Calu3 (cell line): Measurements from ENCODE around the gene MMP25. TPM values are rescaled to one million over a fixed set of nuclear protein-coding genes. Genes with fewer than 3 reads are reported as not detected.

ENCODE experiments used
- BruUV-seq: library from RNA; stranded (reverse); fragments of 400-500 nt; replicated peaks from 2 replicates; lab custom pipeline; 2021; lab: Mats Ljungman, UMichigan
- CTCF ChIA-PET: fragments of 300-600 bp; sonication (Branson Sonifier 250); formaldehyde crosslinking; loops from one replicate; lab custom pipeline; 2022; ENCODE audit warnings: antibody characterized with exemption; lab: Charles Lee
- DNase-seq: peaks from one replicate; pipeline ENCODE4 v3.0.0; 2022
- H3K27ac Mint-ChIP-seq: one replicate; pipeline ENCODE4 v1.8.0; 2022; ENCODE audit warnings: mixed read lengths; ENCODE audit not compliant: unreplicated experiment
- H3K27me3 Mint-ChIP-seq: one replicate; pipeline ENCODE4 v1.8.0; 2022; ENCODE audit warnings: mixed read lengths; ENCODE audit not compliant: unreplicated experiment
- H3K36me3 Mint-ChIP-seq: one replicate; pipeline ENCODE4 v1.8.0; 2022; ENCODE audit warnings: mild to moderate bottlenecking, moderate library complexity, mixed read lengths; ENCODE audit not compliant: insufficient read depth, unreplicated experiment
- H3K4me1 Mint-ChIP-seq: one replicate; pipeline ENCODE4 v1.8.0; 2022; ENCODE audit warnings: mild to moderate bottlenecking, low read depth, mixed read lengths; ENCODE audit not compliant: unreplicated experiment
- H3K4me3 Mint-ChIP-seq: one replicate; pipeline ENCODE4 v1.8.0; 2022; ENCODE audit warnings: mild to moderate bottlenecking, low read depth, moderate library complexity, mixed read lengths; ENCODE audit not compliant: unreplicated experiment
- H3K9me3 Mint-ChIP-seq: one replicate; pipeline ENCODE4 v1.8.0; 2022; ENCODE audit warnings: low read depth, mixed read lengths; ENCODE audit not compliant: unreplicated experiment
- intact Hi-C: fragments of 100-400 bp; cut with micrococcal nuclease; formaldehyde crosslinking; loops from one replicate; pipeline ENCODE4 v1.10.0; 2022; ENCODE audit not compliant: unreplicated experiment
- total RNA-seq: library from RNA; stranded (reverse); gene quantifications from 2 replicates; pipeline ENCODE4 v1.2.3, GENCODE V29; 2022
- TF ChIP-seq, protein P1 (sequence below): fragments of 200-600 bp; IDR thresholded peaks from one replicate; pipeline ENCODE4 v1.8.0; 2022; ENCODE audit warnings: antibody characterized with exemption; ENCODE audit not compliant: unreplicated experiment

The MMP25 gene
- total RNA-seq, 1 experiment from 2014 or later: 0.31 TPM

DNA sequence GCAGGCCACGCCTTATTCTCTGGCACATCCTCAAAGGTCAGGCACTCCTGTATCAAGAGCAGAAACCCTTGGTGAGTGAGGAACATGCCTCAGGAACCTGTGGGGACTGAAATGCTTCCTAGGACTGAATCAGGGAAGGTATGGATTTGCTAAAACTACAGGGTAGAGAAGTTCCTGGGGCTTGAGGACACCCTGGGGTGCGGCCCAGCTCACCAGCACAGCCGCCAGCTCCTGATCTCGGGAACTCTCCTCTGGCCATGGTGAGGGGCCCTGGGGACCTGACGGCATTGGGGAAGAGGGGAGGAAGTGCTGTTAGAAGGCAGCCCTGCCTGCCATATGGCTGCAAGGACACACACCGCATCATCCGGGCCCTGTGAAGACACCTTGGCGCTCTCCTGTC lies 45.2 kb downstream of the MMP25 start:
- Mint-ChIP-seq H3K4me3 (no peak overlapping the region), H3K9me3 (no peaks in the 10 kb centered on the region), H3K36me3 (no peaks in the 10 kb centered on the region), H3K4me1 (no peaks in the 10 kb centered on the region), H3K27me3 (peaks cover 43% of the 10 kb centered on the region), H3K27ac (no peak overlapping the region)
- no TSS peak for BruUV-seq
- intact Hi-C loops: no loop called here
- CTCF ChIA-PET: no interaction called here
- TF ChIP-seq, protein P1, sequence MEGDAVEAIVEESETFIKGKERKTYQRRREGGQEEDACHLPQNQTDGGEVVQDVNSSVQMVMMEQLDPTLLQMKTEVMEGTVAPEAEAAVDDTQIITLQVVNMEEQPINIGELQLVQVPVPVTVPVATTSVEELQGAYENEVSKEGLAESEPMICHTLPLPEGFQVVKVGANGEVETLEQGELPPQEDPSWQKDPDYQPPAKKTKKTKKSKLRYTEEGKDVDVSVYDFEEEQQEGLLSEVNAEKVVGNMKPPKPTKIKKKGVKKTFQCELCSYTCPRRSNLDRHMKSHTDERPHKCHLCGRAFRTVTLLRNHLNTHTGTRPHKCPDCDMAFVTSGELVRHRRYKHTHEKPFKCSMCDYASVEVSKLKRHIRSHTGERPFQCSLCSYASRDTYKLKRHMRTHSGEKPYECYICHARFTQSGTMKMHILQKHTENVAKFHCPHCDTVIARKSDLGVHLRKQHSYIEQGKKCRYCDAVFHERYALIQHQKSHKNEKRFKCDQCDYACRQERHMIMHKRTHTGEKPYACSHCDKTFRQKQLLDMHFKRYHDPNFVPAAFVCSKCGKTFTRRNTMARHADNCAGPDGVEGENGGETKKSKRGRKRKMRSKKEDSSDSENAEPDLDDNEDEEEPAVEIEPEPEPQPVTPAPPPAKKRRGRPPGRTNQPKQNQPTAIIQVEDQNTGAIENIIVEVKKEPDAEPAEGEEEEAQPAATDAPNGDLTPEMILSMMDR: no peak
- no peak for DNase-seq

DNA sequence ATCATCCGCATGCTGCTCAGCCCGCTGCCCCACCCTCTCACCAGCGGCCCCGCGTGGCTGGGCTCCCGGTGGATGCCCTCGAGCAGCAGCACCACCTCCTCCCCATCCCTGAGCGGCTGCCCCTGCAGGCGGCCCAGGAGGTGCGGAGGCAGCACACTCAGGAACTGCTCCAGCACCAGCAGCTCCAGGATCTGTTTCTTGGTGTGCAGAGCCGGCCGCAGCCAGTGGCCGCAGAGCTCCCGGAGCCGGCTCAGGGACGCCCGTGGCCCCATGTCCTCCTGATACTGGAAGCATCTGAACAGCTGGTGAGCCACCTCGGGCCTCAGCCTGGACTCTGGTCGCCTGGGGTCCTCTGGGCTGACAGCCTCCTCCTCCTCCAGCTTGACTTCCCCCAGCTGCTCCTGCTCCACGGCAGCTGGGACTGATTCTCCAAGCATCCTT lies 46.2 kb downstream of the MMP25 start:
- intact Hi-C loops: no loop called here
- H3K27ac Mint-ChIP-seq: no peak overlapping the region
- H3K36me3 Mint-ChIP-seq: no peaks in the 10 kb centered on the region
- TF ChIP-seq, protein P1: no peak
- peaks cover 1% of the 10 kb centered on the region for H3K4me1 Mint-ChIP-seq
- CTCF ChIA-PET: no interaction called here
- no peak for DNase-seq
- no peaks in the 10 kb centered on the region for H3K9me3 Mint-ChIP-seq
- H3K27me3 Mint-ChIP-seq: peaks cover 46% of the 10 kb centered on the region
- BruUV-seq: no TSS peak
- no peak overlapping the region for H3K4me3 Mint-ChIP-seq

DNA sequence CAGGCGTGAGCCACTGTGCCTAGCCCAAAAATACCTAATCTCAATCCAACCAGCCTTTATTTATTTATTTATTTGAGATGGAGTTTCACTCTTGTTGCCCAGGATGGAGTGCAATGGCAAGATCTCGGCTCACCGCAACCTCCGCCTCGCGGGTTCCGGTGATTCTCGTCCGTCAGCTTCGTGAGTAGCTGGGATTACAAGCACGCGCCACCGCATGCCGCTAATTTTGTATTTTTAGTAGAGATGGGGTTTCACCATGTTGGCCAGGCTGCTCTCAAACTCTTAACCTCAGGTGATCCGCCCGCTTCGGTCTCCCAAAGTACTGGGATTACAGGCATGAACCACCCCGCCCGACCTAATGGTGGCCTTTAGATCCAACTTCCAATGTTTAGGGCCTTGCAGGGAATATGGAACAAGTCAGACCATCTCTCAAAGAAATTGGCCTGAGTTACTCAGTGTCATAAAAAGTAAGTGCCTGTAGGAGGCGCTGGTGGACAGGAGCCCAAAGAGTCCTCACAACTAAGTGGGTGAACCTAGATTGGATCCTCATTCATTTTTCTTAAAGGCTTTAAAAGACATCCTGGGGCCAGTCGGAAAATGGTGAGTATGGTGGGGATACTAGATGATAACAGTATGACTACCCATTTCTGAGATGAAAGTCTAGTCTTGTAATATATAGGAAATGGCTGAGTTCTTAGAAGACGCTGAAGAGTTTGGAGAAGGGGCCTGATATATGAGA lies 48.1 kb downstream of the MMP25 start:
- Mint-ChIP-seq H3K4me3 (no peak overlapping the region), H3K9me3 (no peaks in the 10 kb centered on the region), H3K4me1 (peaks cover 20% of the 10 kb centered on the region), H3K27me3 (peaks cover 45% of the 10 kb centered on the region), H3K27ac (no peak overlapping the region), H3K36me3 (peaks cover 12% of the 10 kb centered on the region)
- BruUV-seq: no TSS peak
- intact Hi-C loops: no loop called here
- peak; percentile 46 for DNase-seq
- TF ChIP-seq, protein P1: peak; percentile 61
- CTCF ChIA-PET: no interaction called here

DNA sequence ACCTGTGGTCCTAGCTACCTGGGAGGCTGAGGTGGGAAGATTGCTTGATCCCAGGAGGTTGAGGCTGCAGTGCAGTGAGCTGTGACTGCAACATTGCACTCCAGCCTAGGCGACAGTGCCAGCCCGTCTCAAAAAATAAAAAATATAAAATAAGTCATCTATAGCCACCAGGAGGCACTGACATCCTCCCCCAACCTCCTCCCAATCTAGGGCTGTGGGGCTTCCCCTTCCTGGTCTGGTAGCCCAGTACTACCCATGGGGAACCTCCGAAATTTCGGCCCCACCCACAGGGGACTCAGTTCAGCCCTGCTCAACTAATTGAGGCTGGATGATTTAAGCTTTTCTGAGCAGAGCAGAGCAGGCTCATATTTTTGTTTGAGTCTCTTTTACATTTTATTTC lies 49.5 kb downstream of the MMP25 start:
- DNase-seq: no peak
- H3K4me3 Mint-ChIP-seq: no peak overlapping the region
- CTCF ChIA-PET: interaction anchor here (0.6 to 0.9 kb wide), 2 partner anchors 9 to 22 kb away, joined by 3 read pairs; no protein-coding TSS in a partner anchor
- H3K36me3 Mint-ChIP-seq: peaks cover 18% of the 10 kb centered on the region
- H3K9me3 Mint-ChIP-seq: no peaks in the 10 kb centered on the region
- TF ChIP-seq, protein P1: no peak
- H3K4me1 Mint-ChIP-seq: peaks cover 30% of the 10 kb centered on the region
- no peak overlapping the region for H3K27ac Mint-ChIP-seq
- no TSS peak for BruUV-seq
- peaks cover 50% of the 10 kb centered on the region for H3K27me3 Mint-ChIP-seq
- intact Hi-C loops: no loop called here
